Measurements from ENCODE around the gene TMEM51. TPM values are rescaled to one million over a fixed set of nuclear protein-coding genes. Genes with fewer than 3 reads are reported as not detected.

The TMEM51 gene
- total and polyA plus RNA-seq, 2 of the 13 experiments (the other 11 are each of a cell fraction or from before 2014, with no cell fraction given) = 12.2 to 22.3 TPM

DNA sequence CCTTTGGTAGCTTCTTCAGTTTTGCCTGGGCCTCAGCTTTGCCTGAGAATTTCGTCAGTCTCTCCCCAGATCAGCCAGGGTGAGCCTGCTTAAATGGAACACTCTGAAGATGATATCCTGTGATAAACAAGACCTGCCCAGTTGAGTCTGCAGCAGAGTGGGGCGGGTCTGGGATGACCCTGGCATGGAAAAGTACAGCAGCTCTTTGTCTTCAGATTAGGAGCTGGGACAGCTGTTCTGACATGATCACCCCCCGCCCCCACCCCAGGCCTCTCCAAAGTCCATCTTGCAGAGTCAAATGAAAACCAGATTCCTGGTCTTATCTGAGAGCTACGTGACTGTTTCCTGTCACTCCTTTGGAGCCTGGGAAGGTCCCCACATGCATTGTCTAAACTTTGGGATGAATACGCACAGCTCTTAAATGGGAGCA, 2.2 kb upstream of the TMEM51 start (continued):
- TF ChIP-seq, protein P1, sequence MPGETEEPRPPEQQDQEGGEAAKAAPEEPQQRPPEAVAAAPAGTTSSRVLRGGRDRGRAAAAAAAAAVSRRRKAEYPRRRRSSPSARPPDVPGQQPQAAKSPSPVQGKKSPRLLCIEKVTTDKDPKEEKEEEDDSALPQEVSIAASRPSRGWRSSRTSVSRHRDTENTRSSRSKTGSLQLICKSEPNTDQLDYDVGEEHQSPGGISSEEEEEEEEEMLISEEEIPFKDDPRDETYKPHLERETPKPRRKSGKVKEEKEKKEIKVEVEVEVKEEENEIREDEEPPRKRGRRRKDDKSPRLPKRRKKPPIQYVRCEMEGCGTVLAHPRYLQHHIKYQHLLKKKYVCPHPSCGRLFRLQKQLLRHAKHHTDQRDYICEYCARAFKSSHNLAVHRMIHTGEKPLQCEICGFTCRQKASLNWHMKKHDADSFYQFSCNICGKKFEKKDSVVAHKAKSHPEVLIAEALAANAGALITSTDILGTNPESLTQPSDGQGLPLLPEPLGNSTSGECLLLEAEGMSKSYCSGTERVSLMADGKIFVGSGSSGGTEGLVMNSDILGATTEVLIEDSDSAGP (CRISPR knock-in tag; IDR thresholded peaks at IDR 0.05; ENCODE audit: borderline replicate concordance) = no peak
- TF ChIP-seq GTF2F1 (IDR thresholded peaks at IDR 0.05; ENCODE audit: low read length) (no peak), ELF3 (CRISPR knock-in tag; IDR thresholded peaks at IDR 0.05) (peak; percentile 27), ZNF615 (CRISPR knock-in tag; IDR thresholded peaks at IDR 0.05; ENCODE audit: borderline replicate concordance) (no peak), ZNF333 (CRISPR knock-in tag; IDR thresholded peaks at IDR 0.05; ENCODE audit: borderline replicate concordance) (no peak), ZBTB1 (CRISPR knock-in tag; IDR thresholded peaks at IDR 0.05; ENCODE audit: borderline replicate concordance) (no peak), NR2F2 (IDR thresholded peaks at IDR 0.05; ENCODE audit: borderline replicate concordance, low read depth) (no peak), RARA (CRISPR knock-in tag; IDR thresholded peaks at IDR 0.05) (peak; percentile 75), ZNF12 (CRISPR knock-in tag; IDR thresholded peaks at IDR 0.05) (no peak), ZFP37 (CRISPR knock-in tag; IDR thresholded peaks at IDR 0.05; ENCODE audit: borderline replicate concordance) (peak; percentile 64; the same call in 1 of the 2 replicates), KDM6A (CRISPR knock-in tag; IDR thresholded peaks at IDR 0.05; ENCODE audit: low read depth) (0 out of 2 replicates have a peak, but pooled peaks have one; percentile 36), SIX4 (CRISPR knock-in tag; IDR thresholded peaks at IDR 0.05) (0 out of 2 replicates have a peak, but pooled peaks have one; percentile 36), ZNF20 (CRISPR knock-in tag; IDR thresholded peaks at IDR 0.05) (no peak), NR2C2 (CRISPR knock-in tag; IDR thresholded peaks at IDR 0.05; ENCODE audit: borderline replicate concordance) (no peak), ZNF235 (CRISPR knock-in tag; IDR thresholded peaks at IDR 0.05; ENCODE audit: borderline replicate concordance) (no peak), ZNF619 (CRISPR knock-in tag; IDR thresholded peaks at IDR 0.05) (no peak), ZMAT3 (CRISPR knock-in tag; conservative IDR thresholded peaks at IDR 0.05) (0 out of 2 replicates have a peak, but pooled peaks have one; percentile 48), BORCS8-MEF2B (CRISPR knock-in tag; IDR thresholded peaks at IDR 0.05) (no peak), PAX8 (CRISPR knock-in tag; IDR thresholded peaks at IDR 0.05; ENCODE audit: borderline replicate concordance) (no peak), JDP2 (CRISPR knock-in tag; IDR thresholded peaks at IDR 0.05; ENCODE audit: borderline replicate concordance) (no peak), SALL2 (CRISPR knock-in tag; IDR thresholded peaks at IDR 0.05) (no peak)
- TF ChIP-seq, protein P2, sequence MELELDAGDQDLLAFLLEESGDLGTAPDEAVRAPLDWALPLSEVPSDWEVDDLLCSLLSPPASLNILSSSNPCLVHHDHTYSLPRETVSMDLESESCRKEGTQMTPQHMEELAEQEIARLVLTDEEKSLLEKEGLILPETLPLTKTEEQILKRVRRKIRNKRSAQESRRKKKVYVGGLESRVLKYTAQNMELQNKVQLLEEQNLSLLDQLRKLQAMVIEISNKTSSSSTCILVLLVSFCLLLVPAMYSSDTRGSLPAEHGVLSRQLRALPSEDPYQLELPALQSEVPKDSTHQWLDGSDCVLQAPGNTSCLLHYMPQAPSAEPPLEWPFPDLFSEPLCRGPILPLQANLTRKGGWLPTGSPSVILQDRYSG (CRISPR knock-in tag; IDR thresholded peaks at IDR 0.05) = no peak
- TF ChIP-seq, protein P3, sequence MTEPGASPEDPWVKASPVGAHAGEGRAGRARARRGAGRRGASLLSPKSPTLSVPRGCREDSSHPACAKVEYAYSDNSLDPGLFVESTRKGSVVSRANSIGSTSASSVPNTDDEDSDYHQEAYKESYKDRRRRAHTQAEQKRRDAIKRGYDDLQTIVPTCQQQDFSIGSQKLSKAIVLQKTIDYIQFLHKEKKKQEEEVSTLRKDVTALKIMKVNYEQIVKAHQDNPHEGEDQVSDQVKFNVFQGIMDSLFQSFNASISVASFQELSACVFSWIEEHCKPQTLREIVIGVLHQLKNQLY (CRISPR knock-in tag; IDR thresholded peaks at IDR 0.05) = 0 out of 2 replicates have a peak, but pooled peaks have one; percentile 34
- TF ChIP-seq, protein P4, sequence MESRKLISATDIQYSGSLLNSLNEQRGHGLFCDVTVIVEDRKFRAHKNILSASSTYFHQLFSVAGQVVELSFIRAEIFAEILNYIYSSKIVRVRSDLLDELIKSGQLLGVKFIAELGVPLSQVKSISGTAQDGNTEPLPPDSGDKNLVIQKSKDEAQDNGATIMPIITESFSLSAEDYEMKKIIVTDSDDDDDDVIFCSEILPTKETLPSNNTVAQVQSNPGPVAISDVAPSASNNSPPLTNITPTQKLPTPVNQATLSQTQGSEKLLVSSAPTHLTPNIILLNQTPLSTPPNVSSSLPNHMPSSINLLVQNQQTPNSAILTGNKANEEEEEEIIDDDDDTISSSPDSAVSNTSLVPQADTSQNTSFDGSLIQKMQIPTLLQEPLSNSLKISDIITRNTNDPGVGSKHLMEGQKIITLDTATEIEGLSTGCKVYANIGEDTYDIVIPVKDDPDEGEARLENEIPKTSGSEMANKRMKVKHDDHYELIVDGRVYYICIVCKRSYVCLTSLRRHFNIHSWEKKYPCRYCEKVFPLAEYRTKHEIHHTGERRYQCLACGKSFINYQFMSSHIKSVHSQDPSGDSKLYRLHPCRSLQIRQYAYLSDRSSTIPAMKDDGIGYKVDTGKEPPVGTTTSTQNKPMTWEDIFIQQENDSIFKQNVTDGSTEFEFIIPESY (CRISPR knock-in tag; IDR thresholded peaks at IDR 0.05) = no peak
- TF ChIP-seq, protein P5, sequence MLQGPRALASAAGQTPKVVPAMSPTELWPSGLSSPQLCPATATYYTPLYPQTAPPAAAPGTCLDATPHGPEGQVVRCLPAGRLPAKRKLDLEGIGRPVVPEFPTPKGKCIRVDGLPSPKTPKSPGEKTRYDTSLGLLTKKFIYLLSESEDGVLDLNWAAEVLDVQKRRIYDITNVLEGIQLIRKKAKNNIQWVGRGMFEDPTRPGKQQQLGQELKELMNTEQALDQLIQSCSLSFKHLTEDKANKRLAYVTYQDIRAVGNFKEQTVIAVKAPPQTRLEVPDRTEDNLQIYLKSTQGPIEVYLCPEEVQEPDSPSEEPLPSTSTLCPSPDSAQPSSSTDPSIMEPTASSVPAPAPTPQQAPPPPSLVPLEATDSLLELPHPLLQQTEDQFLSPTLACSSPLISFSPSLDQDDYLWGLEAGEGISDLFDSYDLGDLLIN (CRISPR knock-in tag; IDR thresholded peaks at IDR 0.05; ENCODE audit: borderline replicate concordance) = no peak
